ENCODE measurements around the gene RBFOX2. TPM values are rescaled to one million over a fixed set of nuclear protein-coding genes. Genes with fewer than 3 reads are reported as not detected.

RBFOX2 gene
- total RNA-seq, 1 experiment from 2014 or later: 81.1 TPM

GRCh38 chr22:35835267-35835997, 193.2 kb downstream of the RBFOX2 start:
- ChIA-PET POLR2A (interaction anchor here (0.6 to 0.7 kb wide), 3 partner anchors 25 to 168 kb away, joined by 3 to 5 read pairs (median 3); no protein-coding TSS in a partner anchor), CTCF (interaction anchor here (0.5 to 1.1 kb wide), 2 partner anchors 13 to 151 kb away, joined by 3 to 4 read pairs; no protein-coding TSS in a partner anchor)
- H3K27ac ChIP-seq (ENCODE audit: low read length): peak overlapping the region; percentile 85
- H3K4me3 ChIP-seq (ENCODE audit: low read depth in 2 of 2, low read length in 2 of 2): peak overlapping the region; percentile 71
- in situ Hi-C loops (cut with HindIII; ENCODE audit: low pct_unique_long_range_greater_than_20kb, low sequenced_read_pairs): no loop called here
- H3K27me3 ChIP-seq (ENCODE audit: control insufficient read depth, insufficient read depth, low read length): no peaks in the 10 kb centered on the region
- H3K4me1 ChIP-seq (ENCODE audit: control insufficient read depth, insufficient read depth, low read length): peaks cover 22% of the 10 kb centered on the region
- no peak for TF ChIP-seq CTCF (IDR thresholded peaks at IDR 0.05)
- TF ChIP-seq SIN3A (IDR thresholded peaks at IDR 0.05; ENCODE audit: borderline replicate concordance, insufficient read depth, low read depth, low read length): no peak
- no peak for TF ChIP-seq TCF7L2 (IDR thresholded peaks at IDR 0.05; ENCODE audit: low read depth, low read length)
- no peak for TF ChIP-seq POLR2AphosphoS5 (IDR thresholded peaks at IDR 0.05; ENCODE audit: low read depth, low read length)
- TF ChIP-seq REST (IDR thresholded peaks at IDR 0.05; ENCODE audit: insufficient read depth in 1 of 2, low read depth in 2 of 2, low read length in 1 of 2): no peak
- DNase-seq (ENCODE audit: low read depth, low spot score) (no peak), ATAC-seq (no peak)
- intact Hi-C loops (cut with micrococcal nuclease; ENCODE audit: unreplicated experiment): loop anchor here (5.0 kb wide), 1 partner anchor 208 kb away; no protein-coding TSS in a partner anchor
- BruUV-seq (replicated peaks): no TSS peak
- H3K36me3 ChIP-seq (ENCODE audit: control insufficient read depth, insufficient read depth, low read length): peaks cover 3% of the 10 kb centered on the region; the same call in 1 of the 2 replicates
- H3K9me3 ChIP-seq (ENCODE audit: control insufficient read depth, insufficient read depth, low read depth, low read length): no peaks in the 10 kb centered on the region

- no TSS peak for BruUV-seq (replicated peaks)
- TF ChIP-seq SIN3A (IDR thresholded peaks at IDR 0.05; ENCODE audit: borderline replicate concordance, insufficient read depth, low read depth, low read length) (no peak), REST (IDR thresholded peaks at IDR 0.05; ENCODE audit: insufficient read depth in 1 of 2, low read depth in 2 of 2, low read length in 1 of 2) (no peak), CTCF (IDR thresholded peaks at IDR 0.05) (no peak), POLR2AphosphoS5 (IDR thresholded peaks at IDR 0.05; ENCODE audit: low read depth, low read length) (no peak), TCF7L2 (IDR thresholded peaks at IDR 0.05; ENCODE audit: low read depth, low read length) (no peak)
- in situ Hi-C loops (cut with HindIII; ENCODE audit: low pct_unique_long_range_greater_than_20kb, low sequenced_read_pairs) (no loop called here), intact Hi-C loops (cut with micrococcal nuclease; ENCODE audit: unreplicated experiment) (no loop called here)
- peaks cover 22% of the 10 kb centered on the region for H3K4me1 ChIP-seq (ENCODE audit: control insufficient read depth, insufficient read depth, low read length)
- ATAC-seq: no peak
- peak overlapping the region; percentile 85 for H3K27ac ChIP-seq (ENCODE audit: low read length)
- no peak for DNase-seq (ENCODE audit: low read depth, low spot score)
- H3K9me3 ChIP-seq (ENCODE audit: control insufficient read depth, insufficient read depth, low read depth, low read length): no peaks in the 10 kb centered on the region
- ChIA-PET CTCF (no interaction called here), POLR2A (interaction anchor here (1.0 kb wide), 1 partner anchor 20 kb away, joined by 3 read pairs; no protein-coding TSS in a partner anchor)
- no peaks in the 10 kb centered on the region for H3K27me3 ChIP-seq (ENCODE audit: control insufficient read depth, insufficient read depth, low read length)
- H3K4me3 ChIP-seq (ENCODE audit: low read depth in 2 of 2, low read length in 2 of 2): peak overlapping the region in 1 of 2 experiments; percentile 71; a peak in 2 of 4 replicates
- no peaks in the 10 kb centered on the region; the same call in 1 of the 2 replicates for H3K36me3 ChIP-seq (ENCODE audit: control insufficient read depth, insufficient read depth, low read length)
These were observed 194.6 kb downstream of the RBFOX2 start for GRCh38 chr22:35834061-35834460.

All from Panc1 (cell line).